Astrocyte of the cerebellum (primary cell): ENCODE results near the gene RNF169.
A peak's percentile ranks its signal among the peaks of the same experiment; 100 is the strongest.
"Not testable (repeated sequence)": the region's sequence is repeated elsewhere in the genome, so short reads cannot be mapped to it uniquely, and the experiment has no call there.

Experiments
- DNase-seq: peaks from one replicate; pipeline ENCODE4 v3.0.0-alpha.2; 2011; ENCODE audit warnings: low read depth
- H3K4me3 ChIP-seq: 2 replicates; pipeline ENCODE4 v1.5.1; 2011; ENCODE audit warnings: mild to moderate bottlenecking, low read depth, low read length, moderate library complexity
- in situ Hi-C: cut with HindIII; loops from 2 replicates; pipeline ENCODE4 v1.10.0; 2017; ENCODE audit warnings: low sequenced_read_pairs
- TF ChIP-seq, protein P1 (sequence below): IDR thresholded peaks from 2 replicates; pipeline ENCODE4 v1.5.1; 2012; ENCODE audit warnings: low read length, low read depth, moderate library complexity, mild to moderate bottlenecking; ENCODE audit errors: missing control alignments

RNF169 gene

GRCh38 chr11:74818283-74818946 lies 69.8 kb downstream of the RNF169 start:
- TF ChIP-seq, protein P1, sequence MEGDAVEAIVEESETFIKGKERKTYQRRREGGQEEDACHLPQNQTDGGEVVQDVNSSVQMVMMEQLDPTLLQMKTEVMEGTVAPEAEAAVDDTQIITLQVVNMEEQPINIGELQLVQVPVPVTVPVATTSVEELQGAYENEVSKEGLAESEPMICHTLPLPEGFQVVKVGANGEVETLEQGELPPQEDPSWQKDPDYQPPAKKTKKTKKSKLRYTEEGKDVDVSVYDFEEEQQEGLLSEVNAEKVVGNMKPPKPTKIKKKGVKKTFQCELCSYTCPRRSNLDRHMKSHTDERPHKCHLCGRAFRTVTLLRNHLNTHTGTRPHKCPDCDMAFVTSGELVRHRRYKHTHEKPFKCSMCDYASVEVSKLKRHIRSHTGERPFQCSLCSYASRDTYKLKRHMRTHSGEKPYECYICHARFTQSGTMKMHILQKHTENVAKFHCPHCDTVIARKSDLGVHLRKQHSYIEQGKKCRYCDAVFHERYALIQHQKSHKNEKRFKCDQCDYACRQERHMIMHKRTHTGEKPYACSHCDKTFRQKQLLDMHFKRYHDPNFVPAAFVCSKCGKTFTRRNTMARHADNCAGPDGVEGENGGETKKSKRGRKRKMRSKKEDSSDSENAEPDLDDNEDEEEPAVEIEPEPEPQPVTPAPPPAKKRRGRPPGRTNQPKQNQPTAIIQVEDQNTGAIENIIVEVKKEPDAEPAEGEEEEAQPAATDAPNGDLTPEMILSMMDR = no peak
- in situ Hi-C loops = no loop called here
- DNase-seq = no peak

GRCh38 chr11:74819400-74819799 lies 70.8 kb downstream of the RNF169 start:
- DNase-seq = no peak
- no peak overlapping the region for H3K4me3 ChIP-seq
- TF ChIP-seq, protein P1 = no peak
- in situ Hi-C loops = no loop called here

More at GRCh38 chr11:74818283-74818946, 69.8 kb downstream of the RNF169 start:
- H3K4me3 ChIP-seq = no peak overlapping the region

GRCh38 chr11:74820763-74821162 lies 72.1 kb downstream of the RNF169 start:
- TF ChIP-seq, protein P1 = no peak
- in situ Hi-C loops = no loop called here
- DNase-seq = peak; percentile 89
- H3K4me3 ChIP-seq = no peak overlapping the region

GRCh38 chr11:74822170-74822569 lies 73.5 kb downstream of the RNF169 start:
- TF ChIP-seq, protein P1 = no peak
- peak; percentile 44 for DNase-seq
- H3K4me3 ChIP-seq = no peak overlapping the region
- in situ Hi-C loops = no loop called here

DNA sequence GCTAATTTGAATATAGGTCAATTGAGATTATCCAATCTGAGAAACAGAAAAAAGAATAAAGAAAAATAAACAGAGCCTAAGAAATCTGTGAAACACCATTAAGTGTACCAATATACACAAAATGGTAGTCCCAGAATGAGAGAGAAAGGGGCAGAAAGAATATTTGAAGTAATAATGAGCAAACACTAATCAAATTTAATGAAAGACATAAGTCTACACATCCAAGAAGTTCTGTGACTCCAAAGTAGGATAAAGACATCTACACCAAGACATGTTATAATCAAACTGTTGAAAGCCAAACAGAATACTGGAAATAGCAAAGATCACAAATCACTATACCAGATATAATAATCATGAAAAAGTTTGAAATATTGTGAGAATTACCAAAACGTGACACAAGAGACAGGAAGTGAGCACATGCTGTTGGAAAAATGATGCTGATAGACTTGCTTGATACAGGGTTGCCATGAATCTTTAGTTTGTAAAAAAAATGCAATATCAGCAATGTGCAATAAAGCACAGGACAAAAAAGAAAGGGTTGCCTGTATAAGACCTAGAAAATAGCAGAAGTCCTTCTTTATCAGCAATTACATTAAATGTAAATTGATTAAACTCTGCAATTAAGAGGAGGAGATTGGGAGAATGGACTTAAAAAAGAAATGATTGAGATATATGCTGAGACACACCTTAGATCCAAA lies 75.8 kb downstream of the RNF169 start:
- H3K4me3 ChIP-seq = no peak overlapping the region
- DNase-seq = no peak
- TF ChIP-seq, protein P1 = no peak
- in situ Hi-C loops = no loop called here

GRCh38 chr11:74825596-74825995 lies 76.9 kb downstream of the RNF169 start:
- H3K4me3 ChIP-seq, DNase-seq, in situ Hi-C loops: not testable (repeated sequence)

GRCh38 chr11:74826901-74827300 lies 78.3 kb downstream of the RNF169 start:
- DNase-seq = no peak
- no peak overlapping the region for H3K4me3 ChIP-seq
- TF ChIP-seq, protein P1 = no peak
- in situ Hi-C loops = no loop called here
